Left forelimb (tissue), 1 donor: ENCODE measurements around the gene FBXL17.

ENCODE experiments used
- DNase-seq: peaks from one replicate; pipeline ENCODE4 v3.0.0-alpha.2; 2018; ENCODE audit warnings: low spot score

Gene FBXL17

DNA sequence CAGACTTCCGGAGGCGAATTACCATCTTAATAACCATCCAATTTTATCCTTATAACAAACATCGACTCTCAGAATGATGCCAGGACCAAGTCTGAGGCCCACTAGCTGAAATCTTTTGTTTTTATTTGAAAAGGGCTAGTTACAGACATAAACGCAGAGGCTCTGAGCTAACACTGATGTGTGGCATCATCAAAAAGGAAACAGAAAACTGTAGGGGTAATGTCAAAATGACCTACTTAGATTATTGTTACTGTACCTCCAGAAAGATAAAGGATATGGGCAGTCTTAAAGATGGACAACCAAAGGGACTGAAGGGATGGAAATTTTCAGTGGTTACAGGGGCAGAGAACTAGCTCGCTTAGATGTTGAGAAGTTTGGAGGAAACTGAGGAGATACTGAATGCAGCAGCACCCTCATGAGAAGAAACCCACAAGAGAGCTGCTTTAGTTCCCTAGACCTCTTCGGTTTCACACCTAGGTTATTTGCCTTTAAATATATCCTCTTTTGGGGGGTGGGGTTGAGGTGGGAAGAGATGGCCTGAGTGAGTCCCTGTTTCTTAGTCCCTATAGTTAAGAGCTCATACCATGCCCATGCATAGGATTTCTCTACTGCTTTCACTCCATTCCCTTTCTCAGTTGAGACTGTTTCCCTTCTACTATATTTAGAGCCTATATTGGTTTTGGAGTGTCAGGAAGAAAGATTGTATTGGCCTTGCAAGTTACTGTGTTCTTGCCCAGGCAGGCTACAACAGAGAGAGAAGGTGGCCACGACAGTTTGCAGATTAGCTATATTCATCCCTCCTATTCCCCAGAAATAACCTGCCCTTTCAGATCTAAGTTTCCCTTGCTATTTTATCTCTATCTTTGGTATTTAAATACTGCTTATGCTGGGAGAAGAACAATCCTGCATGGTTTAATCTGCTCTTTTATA, 390.8 kb downstream of the FBXL17 start:
- DNase-seq = no peak

DNA sequence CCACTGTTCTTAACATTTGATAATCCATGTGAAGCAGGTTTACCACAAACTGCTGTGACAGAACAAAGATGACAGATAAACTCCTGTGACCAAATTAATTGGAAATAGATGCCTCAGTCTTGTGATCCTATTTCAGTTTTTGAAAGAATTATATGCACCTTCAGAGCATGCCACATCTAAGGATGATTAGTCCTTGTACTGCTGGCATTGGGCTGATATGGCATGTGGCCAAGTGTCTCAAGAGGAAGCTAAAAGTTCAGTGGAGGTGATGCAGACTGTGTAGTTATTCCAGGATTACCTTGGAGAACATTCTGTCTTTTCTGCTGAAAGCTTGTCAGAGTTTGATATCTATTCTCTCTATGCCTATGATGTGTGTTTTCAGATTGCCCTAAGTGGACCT, 396.8 kb downstream of the FBXL17 start:
- no peak for DNase-seq

DNA sequence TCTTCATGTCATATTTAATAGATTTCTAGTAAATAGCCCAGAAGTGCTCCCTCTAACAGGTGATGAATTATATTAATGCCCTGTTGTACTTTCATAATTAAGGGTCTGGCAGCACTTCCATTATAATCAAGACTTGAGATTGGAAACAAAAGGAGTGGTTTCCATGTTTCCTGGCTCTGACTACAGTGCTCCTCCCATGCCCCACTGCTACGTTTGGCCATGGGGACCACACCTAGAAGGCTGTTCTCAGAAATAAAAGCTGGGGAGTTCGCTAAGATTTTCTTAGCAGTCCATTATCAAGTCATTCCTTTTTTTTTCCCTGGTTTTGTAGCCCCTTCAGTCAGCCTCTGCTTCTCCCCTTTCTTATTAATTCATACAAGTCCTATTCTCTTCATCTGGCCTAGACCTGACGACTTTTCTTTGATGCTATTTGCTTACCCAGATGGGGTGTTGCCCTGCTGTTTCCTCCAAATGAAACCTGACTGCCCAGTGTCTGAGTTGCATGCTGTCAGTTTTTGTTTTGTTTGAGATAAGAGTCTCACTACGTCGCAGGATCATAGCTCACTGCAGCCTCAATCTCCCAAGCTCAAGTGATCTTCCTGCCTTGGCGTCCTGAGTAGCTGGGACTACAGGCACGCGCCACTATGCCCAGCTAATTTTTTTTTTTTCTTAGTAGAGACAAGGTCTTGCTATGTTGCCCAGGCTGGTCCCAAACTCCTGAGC, 399.0 kb downstream of the FBXL17 start:
- DNase-seq = no peak

DNA sequence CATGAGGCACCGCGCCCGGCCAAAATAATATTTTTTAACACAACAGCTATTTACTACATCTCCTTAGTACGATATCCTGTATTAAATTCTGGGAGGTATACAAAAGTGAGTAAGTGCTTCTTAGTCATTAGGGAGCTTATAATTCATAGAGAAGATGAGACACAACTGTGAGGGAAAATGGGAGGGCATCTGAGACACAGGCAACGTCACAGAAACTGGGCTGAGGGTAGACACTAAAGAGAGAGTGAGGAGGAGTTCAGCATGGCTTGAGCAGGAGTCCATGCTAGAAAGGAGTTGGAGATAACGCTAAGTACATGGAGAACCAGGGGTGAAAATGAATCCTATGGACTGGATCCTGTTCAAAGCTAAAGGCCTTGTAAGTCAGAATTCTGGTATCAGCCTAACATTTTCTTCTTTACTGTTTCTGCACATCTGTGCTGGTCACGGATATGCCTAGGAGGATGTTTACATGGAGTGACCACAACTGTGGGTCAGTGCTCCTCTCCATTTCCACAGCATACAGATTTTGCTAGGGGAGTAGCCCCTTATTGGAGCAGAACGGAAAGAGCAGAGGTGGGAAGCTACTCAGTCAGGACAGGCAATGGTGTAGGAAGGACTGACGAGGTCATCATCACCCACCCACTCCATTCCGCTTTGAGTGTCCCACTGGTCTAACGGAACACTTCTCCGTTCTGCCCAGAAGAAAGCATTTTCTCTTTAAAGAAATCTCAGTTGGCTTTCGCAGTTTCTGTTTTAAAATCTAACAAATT, 400.8 kb downstream of the FBXL17 start:
- no peak for DNase-seq

DNA sequence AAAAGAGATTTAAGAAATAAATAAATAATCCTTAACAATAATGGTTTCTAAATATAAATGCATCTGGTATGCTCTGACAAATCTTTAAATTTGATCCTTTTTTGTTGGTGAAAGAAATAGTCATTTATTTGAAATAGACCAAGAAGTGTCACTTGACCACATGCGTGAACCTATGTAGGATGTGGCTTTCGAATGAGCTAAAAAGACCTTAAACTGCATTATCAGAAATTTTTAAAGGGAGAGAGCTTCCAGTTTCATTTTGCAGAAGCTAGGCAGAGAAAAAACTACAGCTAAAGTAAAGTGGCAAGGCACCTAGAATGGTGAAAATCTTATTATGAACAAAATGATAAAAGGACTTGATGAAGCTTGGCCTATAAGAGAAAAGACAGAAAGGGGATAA, 402.0 kb downstream of the FBXL17 start:
- no peak for DNase-seq

DNA sequence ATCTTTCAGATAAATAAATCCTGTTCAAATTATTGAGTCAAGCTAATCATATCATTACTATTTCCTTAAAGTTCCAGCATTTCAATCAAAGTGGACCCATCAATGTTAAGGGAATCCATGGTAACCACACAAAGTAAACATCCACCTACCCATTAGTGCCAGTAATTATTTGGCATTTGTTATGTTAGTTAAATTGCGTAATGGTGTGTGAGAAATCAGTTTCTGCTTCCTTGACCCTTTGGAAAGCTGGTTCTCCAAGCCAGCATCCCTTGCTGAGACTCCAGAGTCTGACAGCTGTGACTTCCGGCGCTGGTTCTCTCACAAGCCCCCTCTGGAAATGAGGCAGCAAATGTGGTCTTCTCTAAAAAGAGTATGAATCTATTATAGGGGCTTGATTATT, 402.6 kb downstream of the FBXL17 start:
- DNase-seq = no peak

DNA sequence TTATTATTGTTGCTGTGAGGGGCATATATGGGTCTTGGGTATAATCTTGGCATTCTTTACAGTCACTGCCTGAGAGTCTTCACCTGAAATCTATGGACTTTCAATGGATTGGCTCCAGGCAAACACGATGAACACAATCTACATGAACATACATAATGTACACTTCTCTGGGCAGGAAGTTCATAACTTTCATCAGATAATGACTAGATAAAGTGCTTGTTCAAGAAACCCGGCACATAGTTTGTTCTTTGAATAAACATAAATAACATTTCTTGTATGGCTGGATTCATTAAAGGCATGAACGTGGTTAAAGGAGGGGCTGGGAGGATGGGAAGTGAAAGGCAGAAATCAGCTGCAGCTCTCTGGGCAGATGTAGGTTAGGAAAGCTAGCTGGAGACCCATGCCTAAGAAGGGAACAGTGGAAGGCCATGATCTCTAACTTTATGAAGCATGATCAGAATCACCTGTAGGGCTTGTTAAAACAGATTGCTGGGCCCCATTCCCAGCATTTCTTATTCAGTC, 404.3 kb downstream of the FBXL17 start:
- no peak for DNase-seq

DNA sequence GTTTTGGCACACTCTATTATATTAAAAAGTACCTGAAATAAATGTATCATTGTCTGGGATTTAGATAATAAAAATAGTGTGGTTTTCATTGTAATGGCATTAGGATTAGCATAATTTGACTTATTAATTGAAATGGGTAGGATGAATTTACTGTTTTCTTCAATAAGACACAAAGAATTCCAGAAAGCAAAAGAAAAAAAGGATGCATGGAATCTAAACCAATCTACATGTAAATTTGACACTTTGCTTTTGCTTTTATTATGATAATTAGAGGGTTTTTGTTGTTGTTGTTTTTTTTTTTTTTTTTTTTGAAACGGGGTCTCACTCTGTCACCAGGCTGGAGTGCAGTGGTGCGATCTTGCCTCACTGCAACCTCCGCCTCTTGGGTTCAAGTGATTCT, 406.3 kb downstream of the FBXL17 start:
- no peak for DNase-seq

DNA sequence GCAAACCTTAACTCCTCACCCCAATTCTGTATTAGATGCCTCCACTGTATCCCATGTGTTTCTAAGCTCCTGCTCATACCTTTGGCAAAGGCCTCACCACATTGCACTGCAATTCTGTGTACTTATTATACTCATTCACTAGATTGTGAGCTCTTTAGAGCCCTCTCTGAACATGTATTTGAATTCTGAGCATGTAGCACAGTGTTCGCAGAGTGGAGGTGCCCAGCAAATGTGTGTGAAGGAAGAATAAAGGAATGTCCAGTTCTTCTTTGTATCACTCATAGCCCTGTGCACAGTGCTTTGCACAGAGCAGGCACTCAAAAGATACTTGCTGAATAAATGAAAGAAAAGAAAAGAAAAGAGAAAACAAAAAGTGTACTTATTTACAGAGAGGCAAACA, 410.1 kb downstream of the FBXL17 start:
- no peak for DNase-seq

DNA sequence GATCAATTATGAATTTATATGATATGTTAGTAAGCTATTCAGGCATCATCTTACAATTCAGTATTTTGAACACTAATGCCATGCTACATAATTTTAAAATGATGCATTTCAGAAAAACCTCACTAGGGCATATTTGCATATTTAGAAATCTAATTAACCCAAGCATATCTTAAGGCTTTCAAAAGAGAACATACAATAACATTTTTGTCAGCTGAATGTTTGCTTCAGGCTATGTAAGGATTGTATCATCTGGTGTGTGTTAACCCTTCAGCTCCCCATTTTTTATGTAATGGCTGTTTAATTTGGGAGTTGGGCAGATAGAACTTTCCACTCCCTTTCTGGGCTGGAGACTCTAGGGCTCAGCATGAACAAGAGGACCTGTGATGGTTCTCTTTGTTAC, 412.1 kb downstream of the FBXL17 start:
- no peak for DNase-seq

DNA sequence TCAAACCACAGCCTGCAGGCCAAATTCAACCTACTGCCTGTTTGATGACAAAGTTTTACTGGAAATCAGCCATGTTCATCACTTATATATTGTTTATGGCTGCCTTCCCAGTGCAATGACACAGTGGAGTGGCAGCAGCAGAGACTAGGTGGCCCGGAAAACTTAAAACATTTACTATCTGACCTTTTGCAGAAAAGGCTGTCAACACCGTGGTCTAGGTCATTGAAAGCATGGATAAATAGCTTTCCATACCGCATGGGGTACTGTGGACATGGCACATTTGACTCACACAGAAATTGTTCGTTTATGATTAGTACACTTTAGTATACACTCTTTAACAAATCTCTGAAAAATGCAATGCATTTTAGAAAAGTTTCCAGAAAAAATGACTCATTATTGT, 412.9 kb downstream of the FBXL17 start:
- no peak for DNase-seq

DNA sequence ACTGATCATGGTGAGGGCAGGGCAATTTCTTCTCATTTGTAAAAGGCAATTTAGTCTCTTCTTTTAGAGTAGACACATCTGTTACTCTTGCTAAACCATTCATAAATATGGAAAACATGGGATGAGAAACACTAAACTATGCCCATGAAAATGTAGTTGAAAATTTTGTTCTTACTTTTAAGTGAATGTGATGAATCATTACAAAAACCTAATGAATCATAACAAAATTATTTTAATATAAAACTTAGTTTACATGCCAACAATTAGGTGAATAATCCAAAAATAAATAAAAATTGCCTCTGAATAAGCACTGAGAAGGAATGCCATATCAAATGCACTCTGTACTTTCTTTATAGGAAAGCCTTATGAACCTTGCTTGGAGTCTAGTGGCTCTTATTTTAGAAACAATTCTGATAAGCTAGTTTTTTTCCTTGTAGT, 413.5 kb downstream of the FBXL17 start:
- DNase-seq = no peak

DNA sequence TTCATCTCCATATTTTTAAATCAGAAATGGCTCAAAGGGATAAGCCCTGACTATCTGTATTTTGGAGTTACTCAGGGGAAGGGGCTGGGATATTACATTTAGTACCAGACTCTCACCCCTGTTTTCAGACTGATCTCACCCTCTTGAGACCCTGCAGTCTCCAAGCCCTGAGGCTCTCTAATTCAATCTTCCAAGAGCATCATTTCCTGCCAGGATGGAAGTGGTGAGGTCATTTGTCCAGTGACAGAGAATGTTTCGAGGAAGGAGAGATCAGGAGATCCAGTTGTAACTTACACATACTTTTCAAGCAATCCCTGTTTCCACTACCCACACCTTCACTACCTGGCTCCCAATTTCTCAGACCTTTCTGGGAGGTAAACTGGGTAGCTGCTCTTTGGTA, 415.7 kb downstream of the FBXL17 start:
- DNase-seq = no peak

DNA sequence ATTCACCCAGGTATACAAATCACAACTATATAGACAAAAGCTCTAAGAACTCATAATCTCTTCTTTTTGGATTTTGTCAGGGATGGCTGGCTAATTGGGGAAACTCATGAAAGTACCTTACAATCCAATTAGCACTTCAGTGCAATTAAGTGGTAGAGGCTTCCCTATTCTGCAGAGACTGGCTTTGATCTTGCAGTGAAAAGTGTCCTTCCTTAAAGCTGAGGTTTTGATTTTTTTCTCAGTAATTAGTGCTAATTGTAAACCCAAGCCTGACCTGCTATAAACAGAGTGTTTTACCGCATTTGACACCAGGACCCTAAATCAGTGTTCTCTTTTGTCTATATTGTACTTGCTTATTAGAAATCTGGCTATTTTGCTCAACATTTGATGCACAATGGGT, 417.2 kb downstream of the FBXL17 start:
- no peak for DNase-seq

DNA sequence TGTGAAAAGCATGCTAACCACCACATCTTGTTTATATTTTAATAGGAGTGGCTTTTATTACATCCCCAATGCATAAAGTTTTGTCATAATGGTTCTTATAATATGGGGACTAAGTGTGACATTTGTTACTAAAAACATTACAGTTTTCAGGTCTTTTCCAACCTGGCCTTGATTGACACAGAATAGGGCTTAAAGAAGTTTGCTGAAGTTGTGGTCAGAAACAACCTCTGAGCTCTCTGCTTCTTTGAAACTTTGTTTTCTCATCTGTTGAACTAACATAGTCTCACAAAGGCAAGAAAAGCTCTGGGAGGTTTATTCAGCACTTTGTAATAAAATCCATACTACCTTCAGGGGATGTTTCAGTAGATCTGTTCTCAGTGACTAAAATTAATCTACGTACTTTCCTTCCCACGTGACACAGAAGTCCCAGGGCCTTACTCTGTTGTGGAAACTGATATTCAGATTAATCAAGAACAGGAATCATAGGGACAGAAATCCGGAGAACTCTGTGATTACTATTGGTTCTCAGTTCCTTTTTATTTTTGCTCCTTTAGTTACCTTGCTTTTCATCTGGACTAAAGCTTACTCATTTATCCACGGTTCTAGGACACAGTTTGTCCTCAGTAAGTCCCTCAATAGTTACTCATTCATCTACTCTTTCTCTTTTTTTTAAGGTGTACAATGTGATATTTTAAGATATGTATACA, 422.2 kb downstream of the FBXL17 start:
- DNase-seq = no peak

DNA sequence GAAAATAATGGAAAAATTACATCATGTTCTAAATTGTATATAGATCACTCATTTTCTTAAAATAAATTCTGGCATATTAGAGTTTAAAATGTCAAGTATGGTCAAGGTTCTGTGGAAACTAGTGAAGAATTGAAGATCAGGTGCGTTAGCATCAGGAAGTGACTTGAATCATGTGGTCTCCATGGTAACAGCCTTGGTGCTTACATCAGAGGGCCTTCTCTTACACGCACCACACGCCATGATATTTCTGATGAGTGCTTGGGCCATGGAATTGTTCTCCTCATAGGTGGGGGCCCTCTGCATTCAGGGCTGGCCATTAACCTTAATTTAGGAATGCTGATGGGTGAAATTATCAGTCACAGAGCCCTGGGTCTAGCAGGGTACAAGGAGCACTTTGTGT, 423.0 kb downstream of the FBXL17 start:
- DNase-seq = no peak

DNA sequence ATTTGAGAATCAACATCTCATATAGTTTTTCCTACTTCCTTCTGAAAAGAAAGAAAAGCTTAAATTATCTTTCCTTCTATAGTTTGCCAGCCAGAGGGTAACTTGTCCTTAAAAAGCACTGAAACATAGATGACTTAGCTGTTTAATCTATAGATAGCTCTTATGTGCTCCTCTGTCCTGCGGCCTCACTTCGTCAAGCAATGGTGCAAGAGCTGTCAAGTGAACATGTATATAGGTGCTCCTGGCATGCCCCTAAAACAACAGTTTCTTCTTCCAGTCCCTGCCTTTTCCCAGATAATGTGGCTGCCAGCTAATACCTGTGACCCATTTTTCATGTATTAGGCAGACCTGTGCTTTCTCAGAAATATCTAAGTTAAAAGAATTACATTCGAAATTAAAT, 423.5 kb downstream of the FBXL17 start:
- DNase-seq = no peak

DNA sequence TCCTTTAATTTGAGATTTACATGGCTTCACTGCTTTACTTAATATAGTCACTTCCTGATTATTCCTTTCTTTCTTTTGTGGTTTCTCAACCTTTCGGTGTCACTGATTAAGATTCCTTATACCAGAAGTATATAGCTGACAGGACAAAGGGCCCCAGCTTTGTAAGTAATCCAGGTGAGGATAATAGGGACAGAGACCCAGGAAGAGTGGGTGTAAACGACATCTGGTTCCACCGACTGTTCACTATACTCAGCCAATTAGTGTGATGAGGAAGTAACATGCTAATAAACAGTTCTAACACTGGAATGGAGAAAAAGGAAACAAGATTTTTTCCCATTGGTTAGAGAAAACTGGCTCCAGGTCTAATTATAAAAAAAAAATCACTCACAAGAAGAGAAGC, 424.8 kb downstream of the FBXL17 start:
- DNase-seq = no peak

DNA sequence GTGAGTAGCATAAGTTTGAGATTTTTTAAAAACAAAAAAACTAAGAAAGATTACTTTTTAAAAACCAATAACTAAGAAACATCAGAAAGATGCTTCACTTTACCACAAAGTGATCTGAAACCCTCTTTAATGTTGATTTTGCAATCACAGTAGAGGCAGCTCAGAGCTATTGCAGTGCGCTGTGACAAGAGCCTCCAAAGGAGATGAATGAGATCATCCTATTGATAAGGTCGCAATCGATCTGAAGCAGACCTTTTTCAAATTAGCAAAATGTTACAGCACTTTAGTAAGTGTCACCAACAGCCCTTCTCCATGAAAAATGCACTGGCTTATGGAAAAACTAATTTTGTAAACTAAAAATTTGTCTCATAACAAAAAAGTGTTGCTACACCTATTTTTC, 426.6 kb downstream of the FBXL17 start:
- DNase-seq = no peak

DNA sequence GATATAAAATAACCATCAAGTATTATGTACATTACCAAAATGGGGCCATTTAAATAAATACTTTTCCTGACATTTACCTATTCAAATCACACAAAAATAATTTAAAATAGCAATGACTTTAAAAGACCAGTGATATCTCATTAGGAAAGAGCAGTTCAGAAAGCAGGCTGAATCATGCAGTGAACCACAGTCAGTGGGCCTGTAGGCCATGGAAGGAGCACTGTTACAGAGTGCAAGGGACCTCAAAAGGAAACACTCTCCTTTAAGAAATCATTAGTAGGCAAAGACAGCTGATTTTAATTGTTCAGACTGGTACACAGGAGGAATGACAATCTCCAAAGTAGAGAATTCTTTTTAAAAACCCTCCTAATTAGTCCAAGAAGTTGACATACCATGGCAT, 427.6 kb downstream of the FBXL17 start:
- DNase-seq = no peak

DNA sequence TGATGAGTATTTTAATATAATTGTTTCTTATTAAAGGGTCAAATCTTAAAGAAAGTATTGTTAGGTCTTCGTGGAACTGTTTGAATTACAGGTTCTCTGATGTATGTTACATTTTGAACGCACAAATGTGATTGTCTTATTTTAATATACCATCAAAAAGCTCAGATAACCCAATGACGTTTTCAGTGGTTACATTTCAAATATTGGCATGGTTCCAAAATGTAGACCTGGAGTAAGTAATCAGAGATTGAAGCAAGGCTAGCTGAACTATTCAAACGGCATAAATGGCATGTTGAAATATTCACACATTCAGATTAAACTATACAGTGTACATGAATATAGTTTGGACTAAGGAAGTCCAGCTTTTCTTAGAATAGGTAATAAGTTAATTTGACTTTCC, 429.4 kb downstream of the FBXL17 start:
- no peak for DNase-seq

DNA sequence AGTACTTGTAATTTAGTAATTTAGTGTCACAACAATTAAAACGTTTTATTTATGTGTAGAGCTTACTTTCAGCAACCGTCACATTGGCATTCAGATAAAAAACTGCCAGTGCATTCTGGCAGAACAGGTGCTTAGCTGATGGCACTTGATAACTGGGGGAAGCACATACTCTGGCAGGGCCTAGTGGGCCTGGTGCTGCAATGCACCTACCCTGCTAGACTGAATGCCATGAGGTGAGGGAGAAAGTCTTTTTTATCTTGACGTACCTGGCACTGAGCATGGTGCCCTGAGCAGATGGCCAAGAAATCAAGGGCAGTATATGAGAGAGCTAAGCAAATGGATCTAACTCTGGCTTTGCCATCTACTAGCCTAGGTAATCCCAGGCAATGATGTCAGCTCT, 430.6 kb downstream of the FBXL17 start:
- no peak for DNase-seq
